BE2C (cell line): Measurements from ENCODE around the gene MECR.

Source experiments
- DNase-seq: peaks from one replicate; pipeline ENCODE4 v3.0.0-alpha.2; 2020
- H3K27me3 ChIP-seq: fragments of 250-450 bp; sonication (Bioruptor Pico); 2 replicates; pipeline ENCODE4 v1.5.1; 2020; ENCODE audit warnings: mild to moderate bottlenecking
- H3K36me3 ChIP-seq: fragments of 250-450 bp; sonication (Bioruptor Pico); 2 replicates; pipeline ENCODE4 v1.5.1; 2020; ENCODE audit warnings: mild to moderate bottlenecking
- H3K4me1 ChIP-seq: fragments of 250-450 bp; sonication (Bioruptor Pico); 2 replicates; pipeline ENCODE4 v1.5.1; 2020
- H3K4me3 ChIP-seq: 2 replicates; pipeline ENCODE4 v1.5.1; 2011; ENCODE audit warnings: low read depth, low read length
- H3K9me3 ChIP-seq: fragments of 250-450 bp; sonication (Bioruptor Pico); 2 replicates; pipeline ENCODE4 v1.5.1; 2020
- CTCF ChIP-seq: IDR thresholded peaks from 2 replicates; pipeline ENCODE4 v1.5.1; 2012; ENCODE audit warnings: mild to moderate bottlenecking, low read depth, low read length

MECR gene

GRCh38 chr1:29190718-29191117 lies 40.0 kb downstream of the MECR start:
- Histone ChIP-seq H3K9me3 (no peaks in the 10 kb centered on the region), H3K27me3 (no peaks in the 10 kb centered on the region), H3K36me3 (no peaks in the 10 kb centered on the region), H3K4me3 (no peak overlapping the region), H3K4me1 (no peaks in the 10 kb centered on the region)
- DNase-seq: no peak
- TF ChIP-seq CTCF: no peak

GRCh38 chr1:29186707-29187106 lies 44.0 kb downstream of the MECR start:
- no peaks in the 10 kb centered on the region for H3K36me3 ChIP-seq
- DNase-seq: no peak
- no peaks in the 10 kb centered on the region for H3K4me1 ChIP-seq
- H3K27me3 ChIP-seq: no peaks in the 10 kb centered on the region
- no peaks in the 10 kb centered on the region for H3K9me3 ChIP-seq
- H3K4me3 ChIP-seq: no peak overlapping the region
- TF ChIP-seq CTCF: no peak

- Histone ChIP-seq H3K4me1 (no peaks in the 10 kb centered on the region), H3K4me3 (no peak overlapping the region), H3K27me3 (no peaks in the 10 kb centered on the region), H3K9me3 (no peaks in the 10 kb centered on the region), H3K36me3 (no peaks in the 10 kb centered on the region)
- TF ChIP-seq CTCF: no peak
- no peak for DNase-seq
Observed at GRCh38 chr1:29186252-29186651, 44.5 kb downstream of the MECR start.

- no peak for TF ChIP-seq CTCF
- peaks cover 5% of the 10 kb centered on the region; the same call in 1 of the 2 replicates for H3K36me3 ChIP-seq
- no peak for DNase-seq
- no peaks in the 10 kb centered on the region for H3K27me3 ChIP-seq
- H3K4me1 ChIP-seq: no peaks in the 10 kb centered on the region
- H3K4me3 ChIP-seq: no peak overlapping the region
- no peaks in the 10 kb centered on the region for H3K9me3 ChIP-seq
Observed at GRCh38 chr1:29183287-29183686, 47.4 kb downstream of the MECR start.

- Histone ChIP-seq H3K4me3 (peak within 1 kb of the TSS; percentile 66), H3K9me3 (no peaks in the 10 kb centered on the region), H3K4me1 (no peaks in the 10 kb centered on the region), H3K36me3 (peaks cover 5% of the 10 kb centered on the region), H3K27me3 (no peaks in the 10 kb centered on the region)
- peak; percentile 95 for DNase-seq
- peak; percentile 49 for TF ChIP-seq CTCF
Observed at GRCh38 chr1:29181413-29182225, 49.1 kb downstream of the MECR start, which contains the start of gene SRSF4. Gene SRSF4 (minus strand): TSS chr1:29181900. CDS start chr1:29181752, 148 bp downstream.

GRCh38 chr1:29180497-29181412 lies 50.0 kb downstream of the MECR start:
- no peak for DNase-seq
- Histone ChIP-seq H3K36me3 (peaks cover 5% of the 10 kb centered on the region), H3K9me3 (no peaks in the 10 kb centered on the region), H3K27me3 (no peaks in the 10 kb centered on the region), H3K4me1 (no peaks in the 10 kb centered on the region), H3K4me3 (peak overlapping the region; percentile 66)
- TF ChIP-seq CTCF: no peak
